Esophagus muscularis mucosa (tissue), 4 donors: ENCODE measurements around the gene SOS1. TPM values are rescaled to one million over a fixed set of nuclear protein-coding genes. Genes with fewer than 3 reads are reported as not detected.
A peak's percentile ranks its signal among the peaks of the same experiment; 100 is the strongest.

Experiments used
- DNase-seq: peaks from one replicate; pipeline ENCODE4 v3.0.0-alpha.2; 2017; ENCODE audit errors: extremely low spot score
- H3K27ac ChIP-seq, 4 donors: fragments of 200-600 bp; sonication (generic); replicated peaks in 1 of 4; 1 replicate in 3 of 4; 2 replicates in 1 of 4; pipeline ENCODE4 v1.5.1; 2016 to 2019; ENCODE audit warnings: mild to moderate bottlenecking in 1 of 4
- H3K27me3 ChIP-seq, 4 donors: fragments of 200-600 bp; sonication (generic); one replicate each; pipeline versions ENCODE4 v1.5.1 to v1.6.0; 2016 to 2019
- H3K36me3 ChIP-seq, 4 donors: fragments of 200-600 bp; sonication (generic); one replicate each; pipeline ENCODE4 v1.5.1; 2016 to 2019
- H3K4me1 ChIP-seq, 4 donors: fragments of 200-600 bp; sonication (generic); one replicate each; pipeline ENCODE4 v1.5.1; 2016 to 2019
- H3K4me3 ChIP-seq, 4 donors: fragments of 200-600 bp; sonication (generic); 1 replicate in 2 of 4; 2 replicates in 2 of 4; pipeline ENCODE4 v1.5.1; 2016 to 2019; ENCODE audit warnings: mild to moderate bottlenecking in 4 of 4, moderate library complexity in 1 of 4
- H3K9me3 ChIP-seq, 4 donors: fragments of 200-600 bp; sonication (generic); 1 replicate in 3 of 4; 2 replicates in 1 of 4; pipeline ENCODE4 v1.5.1; 2016 to 2019
- CTCF ChIP-seq, 3 experiments: fragments of 200-600 bp in 2 of 3; fragments of 450-650 bp in 1 of 3; sonication (generic) in 2 of 3; IDR thresholded peaks; one replicate each; pipeline ENCODE4 v1.5.1; 2017 to 2019; ENCODE audit warnings: antibody characterized with exemption in 3 of 3, mild to moderate bottlenecking in 2 of 3, moderate library complexity in 1 of 3
- EP300 ChIP-seq: sonication (generic); formaldehyde crosslinking; IDR thresholded peaks from one replicate; pipeline ENCODE4 v1.6.1; 2017; ENCODE audit warnings: antibody characterized with exemption
- POLR2A ChIP-seq: fragments of 450-650 bp; IDR thresholded peaks from one replicate; pipeline ENCODE4 v1.6.1; 2017; ENCODE audit warnings: antibody characterized with exemption, moderate library complexity, mild to moderate bottlenecking, low read depth
- POLR2AphosphoS5 ChIP-seq, 2 donors: sonication (generic); formaldehyde crosslinking; IDR thresholded peaks; one replicate each; pipeline ENCODE4 v1.6.1; 2017; ENCODE audit warnings: antibody characterized with exemption in 2 of 2
- WGBS: methylation state at CpG from one replicate; pipeline ENCODE4 v1.1.5; 2018; 5-methylcytosine and 5-hydroxymethylcytosine counted together
- intact Hi-C: fragments of 100-400 bp; cut with DNase I; formaldehyde crosslinking; loops from one replicate; pipeline ENCODE4 v1.15.1; 2023
- total RNA-seq, 4 donors: library from RNA; depleted of rRNA; stranded (reverse); fragments of >200 nt; gene quantifications; one replicate each; pipeline versions ENCODE4 v1.1.0 to v1.2.1, GENCODE V29; 2016

SOS1 gene
- total RNA-seq, 4 donors from 2014 or later = 33.3 to 48.6 (median 35.7) TPM

DNA sequence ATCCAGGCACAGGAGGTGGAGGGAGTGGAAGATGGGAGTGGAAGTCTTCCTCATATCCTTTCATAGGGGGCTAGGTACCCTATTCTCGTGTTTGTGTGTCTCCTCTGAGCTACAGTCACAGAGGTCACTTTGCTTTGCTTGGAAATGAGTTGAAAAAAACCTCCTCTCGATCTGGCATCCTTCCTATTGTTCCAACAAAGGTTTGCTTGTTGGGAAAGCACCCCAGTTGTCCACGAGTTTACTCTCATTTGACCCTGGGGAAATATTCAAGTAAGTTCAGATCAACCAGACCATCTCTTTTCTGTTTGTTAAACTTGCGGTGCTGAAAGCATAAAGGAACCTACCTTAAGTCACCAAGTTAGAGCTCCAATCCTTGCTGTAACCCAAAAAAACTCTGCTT, 171.9 kb downstream of the SOS1 start:
- Histone ChIP-seq H3K36me3 (no peaks in the 10 kb centered on the region), H3K9me3 (no peaks in the 10 kb centered on the region), H3K27me3 (no peaks in the 10 kb centered on the region), H3K4me1 (peaks cover 0 to 7% (median 0%) of the 10 kb centered on the region in 4 donors), H3K27ac (no peak overlapping the region), H3K4me3 (no peak overlapping the region)
- intact Hi-C loops = loop anchor here (5.0 kb wide), 1 partner anchor 283 kb away; no protein-coding TSS in a partner anchor
- DNase-seq = no peak
- WGBS = 74% methylated on average over 4 of the region's 4 CpGs
- TF ChIP-seq CTCF (IDR thresholded peaks at IDR 0.05) (no peak), EP300 (no peak), POLR2A (no peak), POLR2AphosphoS5 (IDR thresholded peaks at IDR 0.05) (no peak)

GRCh38 chr2:38948387-38948882, 172.4 kb downstream of the SOS1 start:
- no peak for DNase-seq
- Histone ChIP-seq H3K9me3 (no peaks in the 10 kb centered on the region), H3K27ac (no peak overlapping the region), H3K4me1 (peaks cover 0 to 7% (median 0%) of the 10 kb centered on the region in 4 donors), H3K36me3 (no peaks in the 10 kb centered on the region), H3K27me3 (no peaks in the 10 kb centered on the region), H3K4me3 (no peak overlapping the region)
- WGBS = 91% methylated on average over 3 of the region's 3 CpGs
- intact Hi-C loops = loop anchor here (5.0 kb wide), 1 partner anchor 284 kb away; no protein-coding TSS in a partner anchor
- TF ChIP-seq CTCF (IDR thresholded peaks at IDR 0.05) (no peak), EP300 (no peak), POLR2AphosphoS5 (IDR thresholded peaks at IDR 0.05) (no peak), POLR2A (no peak)

DNA sequence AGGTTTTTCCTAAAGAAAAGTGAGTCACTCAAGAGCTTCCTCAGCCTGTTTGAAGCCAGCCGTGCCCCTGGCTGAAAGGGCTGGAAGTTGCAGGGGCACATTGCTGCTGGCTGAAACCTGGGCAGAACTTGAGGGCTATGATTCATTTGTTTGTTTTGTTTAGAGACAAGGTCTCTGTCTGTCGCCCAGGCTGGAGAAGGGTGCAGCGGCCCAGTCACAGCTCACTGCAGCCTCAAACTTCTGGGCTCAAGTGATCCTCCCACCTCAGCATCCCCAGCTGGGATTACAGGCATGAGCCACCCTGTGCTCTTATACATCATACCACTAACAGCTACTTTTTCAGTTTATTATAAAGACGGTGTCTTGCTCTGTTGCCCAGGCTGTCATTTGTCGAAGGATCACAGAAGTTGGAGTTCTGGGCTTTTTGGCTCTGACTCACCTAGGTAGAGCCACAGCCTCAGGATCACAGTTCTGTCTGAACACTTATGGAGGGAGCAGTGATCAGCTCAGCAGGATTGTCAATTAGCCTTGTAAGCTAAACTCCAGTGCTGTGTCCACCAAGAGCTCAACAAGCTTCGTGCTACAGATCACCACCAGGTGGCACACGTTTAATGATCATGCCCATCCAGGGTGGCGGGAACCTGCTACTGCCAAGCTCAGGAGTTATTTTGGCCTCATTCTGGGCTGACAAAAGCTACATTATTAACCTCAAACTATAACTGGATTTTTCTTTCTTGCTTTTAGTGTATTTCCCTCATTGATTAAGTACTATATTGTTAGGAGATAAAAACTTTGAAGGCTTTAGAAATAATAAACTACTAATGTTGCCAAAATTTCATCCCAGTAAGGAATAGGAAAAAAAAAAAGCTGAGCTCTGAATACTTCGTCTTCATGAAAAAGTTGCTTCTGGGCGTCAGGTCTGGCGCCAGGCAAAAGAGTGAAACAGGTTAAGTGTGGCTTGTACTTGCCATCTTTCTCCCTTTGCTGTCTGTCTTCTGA, 173.3 kb downstream of the SOS1 start:
- TF ChIP-seq CTCF (IDR thresholded peaks at IDR 0.05) (peak; percentile 63 to 74 (median 65)), POLR2AphosphoS5 (IDR thresholded peaks at IDR 0.05) (peak in 1 of 2 donors; percentile 46), EP300 (no peak)
- H3K27ac ChIP-seq = no peak overlapping the region
- H3K27me3 ChIP-seq = no peaks in the 10 kb centered on the region
- 48% methylated on average over 11 of the region's 11 CpGs for WGBS
- intact Hi-C loops = loop anchor here (5.0 kb wide), 1 partner anchor 285 kb away; no protein-coding TSS in a partner anchor
- no peaks in the 10 kb centered on the region for H3K36me3 ChIP-seq
- no peaks in the 10 kb centered on the region for H3K9me3 ChIP-seq
- DNase-seq = no peak
- no peak overlapping the region for H3K4me3 ChIP-seq
- H3K4me1 ChIP-seq = peaks cover 0 to 7% (median 0%) of the 10 kb centered on the region in 4 donors

GRCh38 chr2:38945911-38946310, 174.9 kb downstream of the SOS1 start:
- Histone ChIP-seq H3K9me3 (no peaks in the 10 kb centered on the region), H3K4me3 (no peak overlapping the region), H3K27ac (no peak overlapping the region), H3K27me3 (no peaks in the 10 kb centered on the region), H3K4me1 (peaks cover 0 to 7% (median 0%) of the 10 kb centered on the region in 4 donors), H3K36me3 (no peaks in the 10 kb centered on the region)
- DNase-seq = no peak
- intact Hi-C loops = loop anchor here (5.0 kb wide), 1 partner anchor 286 kb away; no protein-coding TSS in a partner anchor
- TF ChIP-seq POLR2A = no peak
- no peak for TF ChIP-seq EP300
- TF ChIP-seq CTCF (IDR thresholded peaks at IDR 0.05) = no peak
- no peak for TF ChIP-seq POLR2AphosphoS5 (IDR thresholded peaks at IDR 0.05)
- WGBS = 75% methylated on average over 5 of the region's 5 CpGs
